ENCODE results near the gene ERC2. TPM values are rescaled to one million over a fixed set of nuclear protein-coding genes. Genes with fewer than 3 reads are reported as not detected.

ERC2 gene
- total and polyA plus RNA-seq, 9 donors: 1.2 to 9.4 (median 5.4) TPM

DNA sequence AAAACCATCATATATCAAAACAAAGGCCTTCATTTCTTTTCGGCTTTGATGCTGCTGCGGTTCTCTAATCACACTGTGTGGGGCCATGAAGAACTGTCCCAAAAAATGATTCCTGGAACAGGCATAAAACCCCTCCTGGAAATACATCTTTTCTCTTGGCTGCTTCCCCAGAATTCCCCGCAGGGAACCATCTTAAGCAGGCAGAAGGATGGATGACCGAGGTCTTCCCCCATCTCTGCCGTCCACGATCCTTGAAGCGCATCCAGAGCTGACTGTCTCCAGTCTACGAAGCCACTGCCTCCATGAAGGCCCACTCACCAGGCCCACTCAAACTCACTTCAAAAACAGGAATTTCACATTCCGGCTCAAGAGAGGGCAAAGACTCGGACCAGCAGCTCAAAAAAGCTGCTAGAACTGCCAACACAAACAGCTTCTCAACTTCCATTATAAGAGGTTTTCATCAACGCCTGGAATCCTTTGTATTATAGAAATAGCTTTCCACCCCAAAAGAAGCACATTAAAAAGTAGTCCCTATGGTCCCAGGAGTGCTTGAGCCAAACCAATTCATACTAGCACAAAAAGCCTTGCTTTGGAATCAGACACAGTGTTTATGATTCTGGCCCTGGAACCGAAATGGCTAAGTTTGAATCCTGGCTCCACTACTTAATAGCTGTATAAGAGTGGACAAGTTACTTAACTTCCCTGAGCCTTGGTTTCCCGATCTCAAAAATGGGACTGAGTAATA lies 493.7 kb downstream of the ERC2 start:
- Histone ChIP-seq H3K4me1 (ENCODE audit: insufficient read depth) (no peaks in the 10 kb centered on the region), H3K36me3 (no peaks in the 10 kb centered on the region), H3K4me3 (no peak overlapping the region), H3K27me3 (no peaks in the 10 kb centered on the region), H3K27ac (no peak overlapping the region), H3K9me3 (no peaks in the 10 kb centered on the region)
- intact Hi-C loops (cut with DNase I): no loop called here
- TF ChIP-seq, protein P1, sequence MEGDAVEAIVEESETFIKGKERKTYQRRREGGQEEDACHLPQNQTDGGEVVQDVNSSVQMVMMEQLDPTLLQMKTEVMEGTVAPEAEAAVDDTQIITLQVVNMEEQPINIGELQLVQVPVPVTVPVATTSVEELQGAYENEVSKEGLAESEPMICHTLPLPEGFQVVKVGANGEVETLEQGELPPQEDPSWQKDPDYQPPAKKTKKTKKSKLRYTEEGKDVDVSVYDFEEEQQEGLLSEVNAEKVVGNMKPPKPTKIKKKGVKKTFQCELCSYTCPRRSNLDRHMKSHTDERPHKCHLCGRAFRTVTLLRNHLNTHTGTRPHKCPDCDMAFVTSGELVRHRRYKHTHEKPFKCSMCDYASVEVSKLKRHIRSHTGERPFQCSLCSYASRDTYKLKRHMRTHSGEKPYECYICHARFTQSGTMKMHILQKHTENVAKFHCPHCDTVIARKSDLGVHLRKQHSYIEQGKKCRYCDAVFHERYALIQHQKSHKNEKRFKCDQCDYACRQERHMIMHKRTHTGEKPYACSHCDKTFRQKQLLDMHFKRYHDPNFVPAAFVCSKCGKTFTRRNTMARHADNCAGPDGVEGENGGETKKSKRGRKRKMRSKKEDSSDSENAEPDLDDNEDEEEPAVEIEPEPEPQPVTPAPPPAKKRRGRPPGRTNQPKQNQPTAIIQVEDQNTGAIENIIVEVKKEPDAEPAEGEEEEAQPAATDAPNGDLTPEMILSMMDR (IDR thresholded peaks at IDR 0.05): no peak
- TF ChIP-seq EP300 (IDR thresholded peaks at IDR 0.05) (no peak), POLR2A (IDR thresholded peaks at IDR 0.05) (no peak)
- DNase-seq: no peak
- WGBS, 3 donors: 73 to 85% (median 78%) methylated on average over 13 of the region's 13 CpGs

DNA sequence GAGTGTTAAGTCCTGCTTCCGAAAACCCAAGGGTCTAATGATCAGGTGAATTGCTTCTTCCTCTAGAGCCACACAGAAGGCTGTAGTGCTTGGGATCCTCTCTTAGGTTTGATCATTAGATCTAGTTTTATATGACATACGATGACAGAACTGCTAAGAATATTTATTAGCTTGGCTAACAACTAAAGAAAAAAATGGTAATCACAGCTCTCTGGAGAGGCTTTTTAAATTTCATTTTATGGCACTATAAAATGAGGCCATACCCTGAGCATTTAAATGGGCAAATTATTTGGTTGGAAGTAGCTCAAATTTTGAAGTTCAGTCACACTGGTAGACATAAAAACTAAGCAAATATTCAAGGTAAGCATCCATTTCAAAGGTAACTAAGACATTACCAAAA lies 498.6 kb downstream of the ERC2 start:
- no peaks in the 10 kb centered on the region for H3K4me1 ChIP-seq (ENCODE audit: insufficient read depth)
- 95 to 97% (median 95%) methylated on average over 2 of the region's 2 CpGs for whole genome bisulfite sequencing, 3 donors
- no peaks in the 10 kb centered on the region for H3K9me3 ChIP-seq
- DNase-seq: no peak
- TF ChIP-seq EP300 (IDR thresholded peaks at IDR 0.05) (no peak), POLR2A (IDR thresholded peaks at IDR 0.05) (no peak)
- TF ChIP-seq, protein P1 (IDR thresholded peaks at IDR 0.05): no peak
- H3K27me3 ChIP-seq: no peaks in the 10 kb centered on the region
- H3K27ac ChIP-seq: no peak overlapping the region
- no peak overlapping the region for H3K4me3 ChIP-seq
- no peaks in the 10 kb centered on the region for H3K36me3 ChIP-seq
- intact Hi-C loops (cut with DNase I): no loop called here

DNA sequence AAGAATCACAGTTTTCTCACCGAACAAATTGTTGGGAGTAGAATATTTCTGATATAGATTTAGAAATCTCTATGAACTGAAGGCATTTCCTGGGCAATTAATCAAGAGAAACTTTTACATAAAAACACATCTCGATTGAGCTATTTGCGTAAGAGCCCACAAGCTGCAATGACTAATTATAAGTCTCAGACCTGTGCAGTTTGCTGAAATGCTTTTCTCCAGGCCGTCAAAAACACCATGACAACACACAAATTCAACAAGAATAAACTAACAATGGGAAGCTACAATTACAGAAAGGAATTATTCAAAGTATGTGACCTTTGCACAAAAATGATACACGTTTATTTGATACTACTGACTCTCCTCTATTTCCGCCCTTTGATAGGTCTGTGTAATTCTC lies 499.9 kb downstream of the ERC2 start:
- DNase-seq: no peak
- TF ChIP-seq EP300 (IDR thresholded peaks at IDR 0.05) (no peak), POLR2A (IDR thresholded peaks at IDR 0.05) (no peak)
- TF ChIP-seq, protein P1 (IDR thresholded peaks at IDR 0.05): no peak
- no peak overlapping the region for H3K27ac ChIP-seq
- H3K36me3 ChIP-seq: no peaks in the 10 kb centered on the region
- H3K9me3 ChIP-seq: no peaks in the 10 kb centered on the region
- no peak overlapping the region for H3K4me3 ChIP-seq
- H3K4me1 ChIP-seq (ENCODE audit: insufficient read depth): no peaks in the 10 kb centered on the region
- 50 to 54% (median 52%) methylated on average over 6 of the region's 6 CpGs for WGBS, 3 donors
- intact Hi-C loops (cut with DNase I): no loop called here
- no peaks in the 10 kb centered on the region for H3K27me3 ChIP-seq

DNA sequence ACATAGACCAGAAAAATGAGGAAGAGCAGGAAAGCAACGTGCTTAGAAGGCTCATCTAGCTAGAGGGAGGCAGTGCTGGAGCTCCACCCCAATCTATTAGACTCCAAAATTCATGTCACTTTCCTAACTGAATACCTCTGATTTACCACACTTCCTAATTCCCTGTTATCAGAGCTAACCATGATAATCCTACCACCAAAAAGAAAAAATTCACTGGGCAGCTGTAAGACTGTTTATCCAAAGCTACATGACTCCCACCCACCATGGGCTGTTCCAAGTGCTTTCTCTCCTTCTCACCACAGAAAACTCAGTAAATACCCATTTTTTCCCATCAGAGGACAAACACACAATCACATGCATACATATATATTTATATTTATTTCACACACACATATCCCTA lies 501.7 kb downstream of the ERC2 start:
- intact Hi-C loops (cut with DNase I): no loop called here
- WGBS, 3 donors: 73 to 89% (median 76%) methylated on average over 1 of the region's 1 CpG
- no peaks in the 10 kb centered on the region for H3K4me1 ChIP-seq (ENCODE audit: insufficient read depth)
- no peaks in the 10 kb centered on the region for H3K9me3 ChIP-seq
- H3K36me3 ChIP-seq: no peaks in the 10 kb centered on the region
- H3K27ac ChIP-seq: no peak overlapping the region
- no peak overlapping the region for H3K4me3 ChIP-seq
- DNase-seq: no peak
- no peaks in the 10 kb centered on the region for H3K27me3 ChIP-seq
- TF ChIP-seq, protein P1 (IDR thresholded peaks at IDR 0.05): no peak
- no peak for TF ChIP-seq POLR2A (IDR thresholded peaks at IDR 0.05)

Data from ovary (tissue), 9 donors.